Measurements from ENCODE around the gene ENTREP3. TPM values are rescaled to one million over a fixed set of nuclear protein-coding genes. Genes with fewer than 3 reads are reported as not detected.
"Not testable (repeated sequence)": the region's sequence is repeated elsewhere in the genome, so short reads cannot be mapped to it uniquely, and the experiment has no call there.

Gene ENTREP3
- total and polyA plus RNA-seq, 2 experiments from 2014 or later: 8.8 to 27.1 TPM

- Histone ChIP-seq H2AFZ (no peak overlapping the region), H3K9me2 (replicated peaks; ENCODE audit: insufficient read depth) (no peaks in the 10 kb centered on the region), H3K4me2 (peak overlapping the region; percentile 74), H3K4me1 (ENCODE audit: insufficient read depth) (peaks cover 20% of the 10 kb centered on the region), H3K4me3 (no peak overlapping the region), H4K20me1 (ENCODE audit: insufficient read depth, poor library complexity, severe bottlenecking) (no peaks in the 10 kb centered on the region), H3K9me3 (ENCODE audit: low read depth) (no peaks in the 10 kb centered on the region), H3K27me3 (no peaks in the 10 kb centered on the region), H3K27ac (no peak overlapping the region), H3K36me3 (replicated peaks; ENCODE audit: insufficient read depth, low read depth) (no peaks in the 10 kb centered on the region), H3K79me2 (peaks cover 25% of the 10 kb centered on the region)
- TF ChIP-seq EZH2 (IDR thresholded peaks at IDR 0.05; ENCODE audit: borderline replicate concordance): no peak
- TF ChIP-seq CTCF (IDR thresholded peaks at IDR 0.05; ENCODE audit: poor library complexity): no peak
- TF ChIP-seq EZH2phosphoT487 (IDR thresholded peaks at IDR 0.05; ENCODE audit: low read depth, severe bottlenecking, unreplicated experiment): no peak
- 70% methylated on average over 16 of the region's 28 CpGs for WGBS (ENCODE audit: low lambda C conversion rate, missing lambda C conversion rate)
- no peak for DNase-seq (ENCODE audit: low spot score)
These were observed 5.0 kb downstream of the ENTREP3 start for GRCh38 chr1:155250246-155250632.

DNA sequence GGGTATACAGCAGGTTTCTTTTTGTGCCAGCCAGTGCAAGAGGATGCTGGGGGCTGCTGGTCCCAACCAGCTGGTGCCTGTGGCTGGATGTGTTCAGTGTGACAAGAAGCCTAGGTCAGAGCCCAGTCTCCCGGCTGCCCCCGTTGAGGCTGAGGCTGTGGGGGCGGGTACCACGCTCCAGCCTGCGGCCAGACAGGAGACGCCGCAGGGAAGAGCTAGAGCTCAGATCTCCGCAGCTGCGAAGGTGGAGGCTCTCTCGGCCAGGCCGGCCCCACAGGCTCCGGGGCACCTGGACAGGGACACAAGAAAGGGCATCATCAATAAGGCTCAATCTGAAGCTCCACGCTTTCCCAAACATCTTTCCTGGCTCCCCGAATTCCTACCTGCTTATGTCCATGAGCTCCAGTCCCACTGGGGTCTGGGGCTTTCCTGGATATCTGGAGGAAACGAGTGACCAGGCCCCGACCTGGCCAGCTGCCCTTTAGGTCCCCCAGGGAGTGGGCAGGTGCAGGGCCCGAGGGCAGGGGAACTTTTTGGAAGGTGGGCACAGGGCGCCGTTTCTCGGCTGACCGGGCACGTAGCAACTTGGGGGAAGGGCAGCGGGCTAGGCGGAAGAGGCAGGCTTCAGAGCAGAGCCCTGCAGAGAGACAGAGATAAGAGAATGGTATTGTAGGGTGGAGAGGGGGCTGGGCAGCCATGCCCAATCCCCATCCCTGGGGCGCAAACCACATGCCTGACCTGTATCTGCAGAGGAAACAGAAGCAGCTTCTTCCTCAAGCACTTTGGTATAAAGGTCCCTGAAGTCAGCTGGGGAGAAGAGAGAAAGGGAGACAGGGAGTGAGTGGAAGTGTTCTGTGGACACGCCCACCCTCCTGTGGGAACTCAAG is 7.4 kb downstream of the ENTREP3 start:
- no peaks in the 10 kb centered on the region for H3K9me2 ChIP-seq (replicated peaks; ENCODE audit: insufficient read depth)
- DNase-seq (ENCODE audit: low spot score): no peak
- no peak overlapping the region for H3K4me3 ChIP-seq
- 96% methylated on average over 26 of the region's 26 CpGs for WGBS (ENCODE audit: low lambda C conversion rate, missing lambda C conversion rate)
- no peaks in the 10 kb centered on the region for H3K27me3 ChIP-seq
- H3K36me3 ChIP-seq (replicated peaks; ENCODE audit: insufficient read depth, low read depth): no peaks in the 10 kb centered on the region
- H3K9me3 ChIP-seq (ENCODE audit: low read depth): no peaks in the 10 kb centered on the region
- no peak overlapping the region for H3K4me2 ChIP-seq
- H4K20me1 ChIP-seq (ENCODE audit: insufficient read depth, poor library complexity, severe bottlenecking): no peaks in the 10 kb centered on the region
- peaks cover 8% of the 10 kb centered on the region for H3K79me2 ChIP-seq
- peaks cover 14% of the 10 kb centered on the region for H3K4me1 ChIP-seq (ENCODE audit: insufficient read depth)
- no peak overlapping the region for H2AFZ ChIP-seq
- no peak overlapping the region for H3K27ac ChIP-seq
- TF ChIP-seq EZH2 (IDR thresholded peaks at IDR 0.05; ENCODE audit: borderline replicate concordance): no peak
- no peak for TF ChIP-seq CTCF (IDR thresholded peaks at IDR 0.05; ENCODE audit: poor library complexity)
- TF ChIP-seq EZH2phosphoT487 (IDR thresholded peaks at IDR 0.05; ENCODE audit: low read depth, severe bottlenecking, unreplicated experiment): no peak

DNA sequence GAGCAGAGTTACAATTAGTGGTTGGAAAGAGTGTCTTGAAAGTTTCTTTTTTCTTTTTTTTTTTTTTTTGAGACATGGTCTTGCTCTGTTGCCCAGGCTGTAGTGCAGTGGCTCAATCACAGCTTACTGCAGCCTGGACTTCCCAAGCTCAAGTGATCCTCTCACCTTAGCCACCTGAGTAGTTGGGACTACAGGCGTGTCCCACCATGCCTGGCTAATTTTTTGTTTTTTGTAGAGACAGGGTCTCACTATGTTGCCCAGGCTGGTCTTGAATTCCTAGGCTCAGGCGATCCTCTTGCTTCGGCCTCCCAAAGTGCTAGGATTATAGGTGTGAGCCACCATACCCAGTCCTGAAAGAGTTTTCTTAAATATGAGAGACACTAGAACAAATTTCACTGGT is 8.5 kb downstream of the ENTREP3 start:
- not testable (repeated sequence) for DNase-seq (ENCODE audit: low spot score); H3K27me3 ChIP-seq; H4K20me1 ChIP-seq (ENCODE audit: insufficient read depth, poor library complexity, severe bottlenecking); H3K36me3 ChIP-seq (replicated peaks; ENCODE audit: insufficient read depth, low read depth); H3K4me2 ChIP-seq; H2AFZ ChIP-seq; H3K4me3 ChIP-seq; H3K9me3 ChIP-seq (ENCODE audit: low read depth); H3K27ac ChIP-seq; H3K9me2 ChIP-seq (replicated peaks; ENCODE audit: insufficient read depth)
- Histone ChIP-seq H3K4me1 (ENCODE audit: insufficient read depth) (peaks cover 20% of the 10 kb centered on the region), H3K79me2 (peaks cover 13% of the 10 kb centered on the region)
- 100% methylated on average over 3 of the region's 3 CpGs for WGBS (ENCODE audit: low lambda C conversion rate, missing lambda C conversion rate)

DNA sequence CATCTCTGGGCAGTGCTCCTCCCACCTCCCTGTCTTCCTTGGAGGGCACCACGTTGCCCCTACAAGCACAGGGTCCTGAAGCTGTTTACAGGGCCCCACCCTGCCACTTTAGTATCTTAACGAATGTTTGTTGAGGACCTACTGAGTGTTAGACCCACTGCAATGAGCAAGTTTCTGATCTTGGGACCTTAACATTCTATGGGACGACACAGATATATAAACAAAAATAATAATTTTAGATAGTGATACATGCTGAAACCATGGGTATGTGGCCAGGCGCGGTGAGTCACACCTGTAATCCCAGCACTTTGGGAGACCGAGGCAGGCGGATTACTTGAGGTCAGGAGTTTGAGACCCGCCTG is 10.1 kb downstream of the ENTREP3 start:
- H3K4me1 ChIP-seq (ENCODE audit: insufficient read depth): peaks cover 15% of the 10 kb centered on the region
- H3K4me2 ChIP-seq: peak overlapping the region; percentile 84
- H3K27me3 ChIP-seq: no peaks in the 10 kb centered on the region
- no peaks in the 10 kb centered on the region for H3K36me3 ChIP-seq (replicated peaks; ENCODE audit: insufficient read depth, low read depth)
- peak overlapping the region; percentile 21 for H3K4me3 ChIP-seq
- TF ChIP-seq EZH2phosphoT487 (IDR thresholded peaks at IDR 0.05; ENCODE audit: low read depth, severe bottlenecking, unreplicated experiment) (no peak), EZH2 (IDR thresholded peaks at IDR 0.05; ENCODE audit: borderline replicate concordance) (no peak), CTCF (IDR thresholded peaks at IDR 0.05; ENCODE audit: poor library complexity) (no peak)
- peak overlapping the region; percentile 80 for H2AFZ ChIP-seq
- H3K79me2 ChIP-seq: peaks cover 11% of the 10 kb centered on the region
- DNase-seq (ENCODE audit: low spot score): no peak
- WGBS (ENCODE audit: low lambda C conversion rate, missing lambda C conversion rate): 66% methylated on average over 8 of the region's 8 CpGs
- H3K9me2 ChIP-seq (replicated peaks; ENCODE audit: insufficient read depth): no peaks in the 10 kb centered on the region
- H3K27ac ChIP-seq: peak overlapping the region; percentile 74
- no peaks in the 10 kb centered on the region for H3K9me3 ChIP-seq (ENCODE audit: low read depth)
- no peaks in the 10 kb centered on the region for H4K20me1 ChIP-seq (ENCODE audit: insufficient read depth, poor library complexity, severe bottlenecking)
